Amygdala (tissue), 56 donors: ENCODE measurements around the gene SP110.

ENCODE experiments used
- DNase-seq, 56 donors: peaks; one replicate each; lab custom pipeline; 2025; lab: John Stamatoyannopoulos, UW

SP110 gene

DNA sequence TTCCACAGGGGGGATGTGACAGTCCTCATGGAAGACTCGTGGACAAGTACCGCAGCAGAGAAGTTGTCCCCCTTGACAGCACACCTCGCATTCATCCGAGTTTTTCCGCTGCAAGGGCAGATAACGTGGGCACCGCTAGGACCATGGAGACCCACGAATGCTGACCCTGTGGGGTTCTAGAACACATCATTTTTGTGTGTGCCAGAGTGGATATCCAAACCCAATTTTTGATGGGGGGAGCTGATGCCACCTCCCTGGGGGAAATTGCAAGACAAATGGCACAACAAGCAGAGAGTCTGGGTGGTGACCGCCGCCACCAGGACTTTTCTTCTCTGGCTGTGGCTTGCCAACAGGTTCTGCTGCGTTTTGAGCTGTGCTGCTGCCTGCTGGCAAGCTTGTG lies 46.9 kb downstream of the SP110 start:
- no peak for DNase-seq

DNA sequence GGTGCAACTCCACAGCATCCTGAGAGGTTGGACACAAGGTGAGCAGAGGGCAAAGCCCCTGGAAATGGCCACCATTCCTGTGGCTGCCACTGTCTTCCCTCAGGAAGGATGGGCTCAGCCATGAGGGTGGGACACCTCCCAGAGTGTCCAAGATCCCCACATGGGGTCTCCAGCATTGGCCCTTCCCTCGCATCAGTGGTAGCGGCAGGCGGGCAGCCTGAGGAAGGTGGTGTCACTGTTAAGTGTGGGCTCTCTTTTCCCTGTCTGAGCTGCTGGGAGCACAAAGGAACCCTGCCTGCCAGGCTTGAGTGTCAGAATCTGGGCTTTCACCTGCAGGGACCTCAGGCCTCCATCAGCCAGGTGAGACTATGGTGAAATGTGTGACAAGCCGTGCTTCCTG lies 47.6 kb downstream of the SP110 start:
- no peak for DNase-seq

DNA sequence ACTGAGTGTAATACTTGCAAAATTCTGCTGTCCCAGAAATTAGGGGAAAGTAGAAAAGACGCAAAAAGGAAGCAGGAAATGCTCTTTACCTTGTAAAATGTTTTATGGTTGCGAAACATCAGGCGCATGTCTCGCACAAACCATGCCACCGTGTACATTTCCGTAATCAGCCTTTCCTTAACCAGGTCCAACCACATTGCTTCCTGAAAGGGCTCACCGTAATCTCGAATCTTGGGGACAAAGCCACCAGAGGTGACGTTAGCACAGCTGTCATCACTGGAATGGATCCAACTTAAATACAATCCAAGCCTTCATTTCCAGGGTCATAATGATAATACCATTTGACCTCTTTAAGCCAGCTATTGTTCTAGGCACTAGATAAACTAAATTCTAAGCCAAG lies 49.3 kb downstream of the SP110 start:
- no peak for DNase-seq

DNA sequence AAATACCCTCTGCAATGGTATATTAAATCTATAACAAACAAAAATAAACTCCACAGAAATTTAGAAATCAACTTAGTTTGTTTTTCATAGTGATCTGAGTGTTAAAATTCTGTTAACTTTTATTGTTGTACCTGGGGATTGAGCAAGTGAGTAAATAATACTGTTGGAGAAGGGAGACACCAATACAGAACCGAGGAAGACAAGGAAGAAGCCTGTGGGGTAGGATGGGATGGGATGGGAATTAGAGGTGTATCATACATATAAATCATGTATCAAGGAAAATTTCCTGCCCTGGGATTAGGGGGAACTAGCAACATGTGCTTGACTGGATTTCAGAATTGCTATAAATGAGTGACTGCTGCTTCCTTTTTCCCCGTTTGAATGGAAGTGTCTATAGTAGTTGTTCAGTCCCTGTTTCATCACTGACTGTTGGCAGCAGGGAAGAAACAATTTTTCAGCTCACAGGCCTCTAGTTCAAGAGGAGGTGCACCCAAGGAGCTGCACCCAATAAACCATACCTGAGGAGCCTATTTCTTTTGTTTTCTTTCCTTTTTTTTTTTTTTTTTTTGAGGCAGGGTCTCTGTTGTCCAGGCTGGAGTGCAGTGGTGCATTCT lies 53.1 kb downstream of the SP110 start:
- DNase-seq = no peak

DNA sequence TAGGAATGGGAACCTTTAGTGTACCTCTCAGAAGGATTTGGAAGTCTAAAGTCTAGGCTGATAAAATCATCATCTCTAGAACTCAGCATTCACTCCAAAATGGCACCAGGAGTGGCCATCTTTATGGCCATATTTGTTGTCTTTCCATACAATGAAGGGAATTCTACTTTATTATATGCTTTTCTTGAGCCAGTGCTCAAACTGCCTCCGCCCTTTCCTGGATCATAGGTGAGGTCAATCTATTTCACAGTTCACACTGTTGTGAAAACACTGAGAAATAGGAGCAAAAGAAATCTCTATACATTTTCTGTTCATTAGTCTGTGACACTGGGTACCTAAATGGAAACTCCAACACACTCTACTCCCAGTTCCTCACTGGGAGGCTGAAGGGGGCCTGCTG lies 55.6 kb downstream of the SP110 start:
- DNase-seq = no peak

DNA sequence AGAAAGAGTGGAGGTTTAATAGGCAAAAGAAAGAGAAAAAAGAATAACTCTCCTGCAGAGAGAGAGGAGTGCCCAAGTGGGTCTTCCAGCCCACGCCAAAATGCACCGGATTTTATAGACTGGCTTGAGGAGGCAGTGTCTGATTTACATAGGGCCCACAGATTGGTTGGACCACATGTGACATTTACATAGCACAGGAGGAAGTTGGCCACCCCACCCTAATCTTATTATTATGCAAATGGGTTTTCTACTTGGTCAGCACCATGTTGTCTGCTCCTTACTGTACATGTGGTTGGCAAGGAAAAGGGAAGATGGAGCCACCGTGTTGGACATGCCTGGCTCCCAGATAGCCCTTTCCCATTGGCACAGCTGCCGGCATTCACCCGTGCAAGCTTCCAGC lies 56.8 kb downstream of the SP110 start:
- DNase-seq = no peak

DNA sequence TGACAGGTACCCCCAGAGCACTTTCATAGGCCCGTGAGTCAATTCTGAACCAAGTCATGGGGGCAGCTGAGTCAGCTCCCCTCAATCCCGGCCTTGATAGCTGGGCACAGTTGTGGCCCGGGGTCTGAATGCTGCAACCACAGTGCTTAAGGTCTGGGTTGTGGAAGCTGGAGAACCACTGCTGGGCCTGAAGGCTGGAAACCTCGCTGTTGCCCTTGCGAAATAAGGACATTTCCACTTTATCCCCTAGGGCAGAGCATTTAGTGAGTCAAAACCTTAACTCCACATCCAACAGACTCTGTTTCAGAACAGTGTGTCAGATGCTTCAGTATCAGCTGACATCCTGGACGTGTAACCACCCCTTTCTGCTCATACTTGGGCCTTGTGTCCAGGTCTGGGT lies 58.6 kb downstream of the SP110 start:
- no peak for DNase-seq

DNA sequence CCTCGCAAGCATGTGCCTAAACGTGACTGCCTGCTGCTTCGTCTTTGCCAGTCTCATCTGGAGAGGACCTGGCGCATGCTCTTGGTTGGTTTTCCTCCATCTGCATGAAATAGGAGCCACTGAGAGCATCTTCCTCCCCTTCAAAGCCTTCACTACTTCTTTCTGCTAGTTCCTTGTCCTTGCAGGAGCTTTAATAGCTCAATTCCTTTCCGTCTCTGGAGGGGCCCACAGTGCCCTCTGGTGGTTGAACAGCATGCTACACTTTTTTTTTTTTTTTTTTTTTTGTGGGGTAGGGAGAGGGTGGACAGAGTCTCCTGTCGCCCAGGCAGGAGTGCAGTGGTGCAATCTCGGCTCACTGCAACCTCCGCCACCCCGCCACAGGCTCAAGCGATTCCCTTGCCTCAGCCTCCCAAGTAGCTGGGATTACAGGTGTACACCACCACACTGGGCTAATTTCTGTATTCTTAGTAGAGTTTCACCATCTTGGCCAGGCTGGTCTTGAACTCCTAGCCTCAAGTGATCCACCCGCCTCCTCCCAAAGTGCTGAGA lies 59.6 kb downstream of the SP110 start:
- DNase-seq = peak in 26 of 56 donors; percentile 3 to 45 (median 13)

DNA sequence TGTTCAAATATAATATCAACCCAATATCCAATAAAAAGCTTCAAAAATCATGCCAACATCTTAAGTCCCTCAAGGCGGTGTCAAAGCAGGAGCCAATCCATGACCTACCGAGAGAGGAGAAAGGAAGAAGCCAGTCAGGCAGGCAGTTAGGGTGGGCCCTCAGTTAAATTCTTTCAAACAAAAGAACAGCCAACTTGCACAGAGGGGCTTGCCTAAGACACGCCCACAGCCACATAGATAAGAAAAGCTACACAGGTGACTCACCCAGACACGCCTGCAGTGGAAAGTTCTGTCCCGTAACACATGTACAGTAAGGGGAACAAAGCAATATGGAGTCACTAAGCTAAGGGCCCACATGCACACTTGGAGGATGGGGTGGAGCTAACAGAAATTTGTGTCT lies 61.3 kb downstream of the SP110 start:
- DNase-seq = no peak

DNA sequence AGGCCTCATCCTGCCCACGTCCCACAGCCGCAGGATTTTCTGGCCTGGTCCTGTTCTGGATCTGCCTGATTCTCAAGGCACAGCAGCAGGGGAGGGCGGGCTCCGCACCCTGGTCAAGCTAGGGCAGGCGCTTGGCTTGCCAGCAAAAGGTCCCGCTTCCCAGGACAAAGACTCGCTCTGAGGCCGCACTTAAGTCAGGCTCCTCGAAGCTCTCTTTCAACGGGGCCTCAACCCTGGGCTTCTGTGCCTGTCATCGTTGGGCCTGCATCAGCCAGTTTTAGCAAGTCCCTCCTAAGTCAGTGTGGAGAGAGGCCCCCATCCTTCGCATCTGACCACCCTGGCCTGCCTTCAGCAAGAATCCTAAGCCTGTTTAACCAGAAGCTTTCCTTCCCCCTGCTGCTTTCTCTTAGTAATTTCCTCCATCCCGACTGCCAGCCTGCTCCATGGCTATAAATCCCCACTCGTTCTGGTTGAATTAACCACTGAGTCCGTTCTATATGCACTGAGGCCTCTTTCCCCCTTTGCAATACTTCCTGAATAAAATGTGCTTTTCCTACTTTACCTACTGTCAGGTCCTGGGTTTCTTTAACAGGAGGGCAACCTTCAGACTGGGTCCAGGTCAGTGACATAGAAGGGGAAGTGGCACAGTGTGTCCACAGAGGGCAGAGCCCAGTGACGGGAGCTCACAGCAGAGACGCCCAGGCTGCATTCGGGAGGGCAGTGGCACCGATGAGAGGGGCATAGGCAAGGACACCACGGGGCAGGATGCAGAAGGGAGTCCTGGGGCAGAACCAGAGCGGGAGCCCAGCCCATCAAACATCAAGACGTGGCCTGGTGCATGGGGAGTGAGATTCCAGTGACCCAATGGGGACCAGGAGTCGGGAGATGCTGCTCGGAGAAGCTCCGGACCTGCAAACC lies 62.7 kb downstream of the SP110 start:
- DNase-seq = no peak

DNA sequence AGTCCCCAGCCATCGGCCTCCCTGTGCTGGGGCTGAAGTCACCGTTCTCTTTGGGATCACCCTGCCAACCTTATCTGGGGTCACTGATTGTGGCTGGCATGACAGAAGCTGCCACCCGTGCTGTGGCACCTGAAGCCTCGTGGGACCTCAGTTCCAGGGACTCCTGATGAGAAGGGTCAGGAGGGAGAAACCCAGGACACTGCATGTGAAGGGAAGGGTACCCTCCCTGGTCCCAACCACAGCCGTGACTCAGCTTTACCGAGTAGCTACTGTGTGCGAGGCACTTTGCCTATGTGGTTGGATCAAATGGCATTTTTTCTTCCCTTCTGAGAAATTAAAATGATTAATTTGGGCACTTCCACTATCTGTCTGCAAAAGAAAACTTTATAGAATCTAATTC lies 64.4 kb downstream of the SP110 start:
- DNase-seq = no peak

DNA sequence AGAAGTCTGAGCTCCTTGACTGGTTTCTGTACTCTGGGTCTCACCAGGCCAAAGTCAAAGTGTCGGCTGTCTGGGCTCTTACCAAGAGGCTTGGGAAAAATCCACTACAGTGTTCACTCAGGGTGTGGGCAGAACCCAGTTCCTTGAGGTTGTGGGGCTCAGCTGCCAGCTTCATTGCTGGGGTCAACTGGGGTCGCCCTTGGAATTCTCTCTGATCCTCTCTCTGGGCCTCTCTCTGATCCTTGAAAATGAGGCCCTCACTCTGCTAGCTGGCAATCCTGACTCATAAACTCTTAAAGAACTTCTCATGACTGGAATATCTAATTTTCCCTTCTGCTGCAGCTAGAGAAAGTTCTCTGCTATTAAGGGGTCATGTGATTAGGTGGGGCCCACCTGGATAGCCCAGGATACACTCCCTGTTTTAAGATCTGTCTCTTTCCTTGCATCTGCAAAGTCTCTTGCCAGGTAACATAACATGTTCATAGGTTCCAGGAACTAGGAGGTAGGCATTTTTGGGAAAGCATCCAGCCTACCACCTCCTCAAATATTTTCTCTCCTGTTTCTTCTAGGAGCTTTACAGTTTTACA lies 66.3 kb downstream of the SP110 start:
- DNase-seq = no peak

DNA sequence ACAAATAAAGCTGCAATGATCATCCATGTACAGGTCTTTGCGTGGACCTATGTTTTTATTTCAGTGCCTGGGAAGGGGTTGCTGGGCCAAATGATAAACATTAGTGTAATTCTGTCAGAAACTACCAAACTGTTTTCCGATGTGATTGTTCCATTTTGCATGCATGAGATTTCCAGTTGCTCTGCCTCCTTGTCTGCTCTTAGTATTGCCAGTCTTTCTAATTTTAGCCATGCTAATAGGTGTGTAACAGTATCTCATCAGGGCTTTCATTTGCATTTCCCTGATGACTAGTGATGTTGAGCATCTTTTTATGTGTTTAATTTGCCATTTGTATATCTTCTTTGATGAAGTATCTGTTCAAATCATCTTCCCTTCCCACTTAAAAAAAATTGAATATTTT lies 67.5 kb downstream of the SP110 start:
- DNase-seq = no peak

DNA sequence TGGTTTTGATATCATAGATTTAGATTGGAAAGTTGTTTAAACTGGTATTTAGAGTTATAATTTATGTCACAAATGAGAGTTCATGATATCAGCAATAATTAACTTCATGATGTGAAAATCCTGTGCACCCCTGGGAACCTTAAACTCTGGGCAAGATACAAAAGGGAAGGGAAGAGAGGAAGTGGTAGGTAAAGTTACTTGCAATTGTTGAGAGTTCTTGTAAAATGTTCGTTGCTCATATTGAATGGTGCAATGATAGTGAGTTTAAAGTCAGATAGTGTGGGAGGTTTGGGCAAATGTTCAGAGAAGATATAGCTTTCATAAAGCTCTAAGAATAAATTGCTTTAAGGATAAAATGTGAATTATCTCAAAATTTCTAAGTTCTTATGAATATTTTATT lies 75.4 kb downstream of the SP110 start:
- no peak for DNase-seq

DNA sequence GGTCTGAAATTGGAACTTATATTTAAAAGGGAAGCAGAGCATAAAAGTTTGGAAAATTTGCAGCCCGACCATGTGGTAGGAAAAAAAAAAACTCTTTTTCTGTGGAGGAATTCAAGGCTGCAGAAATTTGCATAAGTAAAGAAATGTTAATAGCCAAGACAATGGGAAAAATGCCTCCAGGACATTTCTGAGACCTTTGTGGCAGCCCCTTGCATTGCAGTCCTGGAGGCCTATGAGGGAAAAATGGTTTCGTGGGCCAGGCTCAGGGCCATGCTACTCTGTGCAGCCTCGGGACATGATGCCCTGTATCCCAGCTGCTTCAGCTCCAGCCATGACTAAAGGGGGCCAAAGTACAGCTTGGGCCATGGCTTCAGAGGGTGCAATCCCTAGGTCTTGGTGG lies 79.1 kb downstream of the SP110 start:
- DNase-seq = no peak

DNA sequence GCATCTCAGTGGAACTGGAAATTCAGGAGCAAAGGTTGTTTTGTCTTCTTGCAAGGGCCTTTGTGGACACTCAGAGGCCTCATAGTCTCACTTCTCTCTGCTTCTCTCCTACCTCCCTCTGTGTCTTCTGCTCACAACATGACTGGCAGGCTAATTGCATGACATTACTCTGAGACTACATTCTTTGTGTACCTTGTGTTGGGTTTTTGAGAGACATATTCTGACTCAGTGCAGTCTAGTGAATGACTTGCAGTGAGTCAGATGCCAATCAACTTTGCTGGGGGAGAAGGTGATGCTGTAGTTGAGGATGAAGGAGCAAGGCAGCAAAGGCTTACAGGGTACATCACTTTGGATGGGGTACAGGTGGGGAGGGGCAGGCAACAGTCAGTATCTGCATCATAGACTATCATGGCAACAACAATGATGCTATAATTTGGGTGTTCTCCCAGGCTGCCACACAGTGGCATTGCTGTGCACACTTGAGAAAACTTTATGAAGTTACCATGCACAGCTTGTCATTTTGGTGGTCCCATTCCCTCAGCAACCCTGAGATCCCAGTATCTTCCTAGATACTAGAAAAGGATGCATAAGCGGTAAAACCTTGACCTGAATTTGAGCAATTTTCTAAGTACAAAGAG lies 81.8 kb downstream of the SP110 start:
- no peak for DNase-seq

DNA sequence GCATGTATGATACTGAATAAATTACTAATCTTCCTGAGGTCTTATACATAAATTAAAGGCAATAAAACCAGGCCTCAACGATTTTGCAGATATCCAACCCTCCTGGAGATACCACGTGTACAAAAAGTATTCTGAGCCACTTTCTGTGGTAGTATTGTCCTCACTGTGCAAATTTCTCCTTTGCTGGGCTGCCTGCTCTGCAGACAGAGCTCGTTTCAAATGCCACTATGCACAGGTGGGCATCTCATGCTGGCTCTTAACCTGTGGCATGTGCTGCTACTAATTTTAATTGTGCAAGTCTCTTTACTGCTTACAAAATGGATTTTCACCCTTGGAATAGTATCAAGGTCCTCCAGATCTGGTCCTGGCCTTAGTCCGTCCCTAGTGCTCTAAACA lies 84.7 kb downstream of the SP110 start:
- no peak for DNase-seq

DNA sequence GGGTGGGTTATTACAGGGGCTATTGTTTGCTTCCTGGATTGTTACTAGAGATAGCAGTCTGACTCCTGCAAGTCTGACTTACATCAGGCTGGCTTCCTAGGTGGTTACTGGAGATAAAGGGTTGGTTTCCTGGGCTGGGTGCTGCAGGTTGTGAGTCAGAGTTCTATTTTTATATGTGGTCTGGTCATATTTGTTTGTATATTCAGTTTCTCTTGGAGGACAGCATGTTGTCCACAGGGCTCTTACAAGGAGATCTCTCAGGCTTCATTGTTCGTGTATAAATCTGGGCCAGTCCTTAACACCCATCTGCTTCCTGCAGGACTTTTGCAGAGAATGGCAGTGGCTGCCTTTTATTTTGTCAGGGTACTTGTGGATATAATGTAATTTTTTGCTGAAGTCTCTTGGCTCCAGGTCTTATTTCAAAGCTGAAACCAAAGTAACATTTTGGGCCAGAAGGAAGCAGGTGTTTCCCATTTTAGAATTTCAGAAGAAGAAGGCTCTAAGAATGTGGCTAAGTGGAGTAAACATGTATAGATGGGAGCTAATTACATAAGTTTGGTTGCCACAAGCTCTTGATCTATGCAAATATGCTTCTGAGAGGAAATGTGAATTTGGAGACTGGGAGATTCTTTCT lies 85.2 kb downstream of the SP110 start:
- no peak for DNase-seq

DNA sequence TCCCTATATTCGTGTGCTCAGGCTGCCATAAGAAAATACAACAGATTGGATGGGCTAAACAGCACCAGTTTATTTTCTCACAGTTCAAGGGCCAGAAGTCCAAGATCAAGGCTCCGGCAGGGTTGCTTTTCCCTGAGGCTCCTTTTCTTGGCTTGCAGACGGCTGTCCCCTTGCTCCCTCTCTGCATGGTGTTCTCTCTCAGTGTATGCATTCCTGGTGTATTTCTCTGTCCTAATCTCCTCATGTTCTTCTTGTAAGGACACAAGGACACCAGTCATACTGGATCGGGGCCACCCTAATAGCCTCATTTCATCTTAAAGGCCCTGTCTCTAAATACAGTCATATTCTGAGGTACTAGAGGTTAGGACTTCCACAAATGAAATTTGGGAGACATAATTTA lies 88.4 kb downstream of the SP110 start:
- no peak for DNase-seq

DNA sequence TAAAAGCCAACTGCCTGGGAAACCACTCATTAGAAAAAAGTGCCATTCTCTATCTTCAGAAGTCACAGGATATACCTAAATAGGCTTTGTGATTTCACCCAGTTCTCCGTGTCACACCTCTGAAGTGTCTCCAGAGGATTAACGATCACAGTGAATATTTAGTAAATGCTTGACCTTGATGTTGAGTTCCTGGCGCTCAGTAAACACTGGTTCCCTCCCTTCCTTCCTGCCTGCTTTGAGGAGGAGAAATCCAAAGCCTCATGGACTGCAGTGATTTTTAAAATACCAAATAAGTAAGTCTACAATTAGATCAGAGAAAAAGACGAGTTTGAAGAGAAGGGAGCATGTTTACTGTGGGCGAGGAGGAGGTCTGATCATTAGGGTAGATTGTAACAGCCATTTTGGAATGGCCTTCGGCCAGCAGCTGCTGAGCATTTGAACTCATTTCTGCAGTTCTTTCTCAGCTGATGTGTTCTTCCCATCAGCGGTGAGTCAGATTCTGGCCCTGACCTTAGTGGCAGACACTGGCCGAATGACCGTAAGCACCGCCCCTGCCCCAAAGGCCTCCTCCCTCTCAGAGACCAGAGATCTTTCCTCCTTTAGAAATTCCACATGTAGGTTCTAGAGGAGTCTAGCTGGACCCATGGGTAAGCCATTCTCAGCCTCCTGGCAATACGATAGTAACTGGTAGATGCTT lies 89.0 kb downstream of the SP110 start:
- DNase-seq = no peak
